IMR-90 (cell line): ENCODE results near the gene HNF1B. TPM values are rescaled to one million over a fixed set of nuclear protein-coding genes. Genes with fewer than 3 reads are reported as not detected.

Source experiments
- ATAC-seq: fragments of 200-7000 bp; cut with Tn5 transposase; 2 replicates; pipeline ENCODE4 v1.9.1; 2020; ENCODE audit warnings: low read depth, mild to moderate bottlenecking, moderate library complexity
- BruUV-seq: library from RNA; stranded (reverse); fragments of 400-500 nt; replicated peaks from 2 replicates; lab custom pipeline; 2021; lab: Mats Ljungman, UMichigan
- CTCF ChIA-PET: fragments of 300-600 bp; formaldehyde crosslinking; extraction: SDS; loops from one replicate; lab custom pipeline; 2021; ENCODE audit warnings: antibody characterized with exemption; lab: Yijun Ruan, JAX
- POLR2A ChIA-PET: fragments of 300-600 bp; sonication (Branson Sonifier 250); formaldehyde crosslinking; loops from one replicate; lab custom pipeline; 2022; ENCODE audit warnings: antibody characterized with exemption; ENCODE audit not compliant: unreplicated experiment; lab: Charles Lee
- DNase-seq: peaks from one replicate; pipeline ENCODE4 v3.0.0; 2013
- H2AFZ ChIP-seq: replicated peaks from 2 replicates; pipeline ENCODE3; 2013; ENCODE audit warnings: low read length, mild to moderate bottlenecking; ENCODE audit not compliant: poor library complexity
- H2AK5ac ChIP-seq: 2 replicates; pipeline ENCODE4 v1.6.1; 2013; ENCODE audit warnings: low read depth, low read length, inconsistent platforms
- H2AK9ac ChIP-seq: replicated peaks from 2 replicates; pipeline ENCODE3; 2013; ENCODE audit warnings: mild to moderate bottlenecking, low read depth, low read length, moderate library complexity; ENCODE audit not compliant: poor library complexity
- H2BK120ac ChIP-seq: 2 replicates; pipeline ENCODE4 v1.6.1; 2013; ENCODE audit warnings: low read depth, low read length, inconsistent platforms
- H2BK15ac ChIP-seq: 3 replicates; pipeline ENCODE4 v1.6.1; 2013; ENCODE audit warnings: low read depth, low read length, inconsistent platforms
- H2BK20ac ChIP-seq: 2 replicates; pipeline ENCODE4 v1.6.1; 2013; ENCODE audit warnings: low read depth, mild to moderate bottlenecking, inconsistent platforms, low read length, moderate library complexity
- H2BK5ac ChIP-seq: 2 replicates; pipeline ENCODE4 v1.6.1; 2013; ENCODE audit warnings: mild to moderate bottlenecking, low read depth, low read length, inconsistent platforms; ENCODE audit not compliant: poor library complexity, severe bottlenecking
- H3K14ac ChIP-seq: replicated peaks from 2 replicates; pipeline ENCODE4 v1.6.1; 2013; ENCODE audit warnings: low read depth, low read length, inconsistent platforms
- H3K18ac ChIP-seq: 2 replicates; pipeline ENCODE4 v1.6.1; 2013; ENCODE audit warnings: low read depth, low read length, control low read depth
- H3K23ac ChIP-seq: 2 replicates; pipeline ENCODE4 v1.6.1; 2013; ENCODE audit warnings: low read depth, low read length, inconsistent platforms
- H3K27ac ChIP-seq: 2 replicates; pipeline ENCODE4 v1.5.1; 2013; ENCODE audit warnings: mild to moderate bottlenecking, control low read depth, low read length; ENCODE audit not compliant: insufficient read depth
- H3K27me3 ChIP-seq: 2 replicates; pipeline ENCODE4 v1.6.1; 2013; ENCODE audit warnings: low read length; ENCODE audit not compliant: control insufficient read depth, insufficient read depth
- H3K36me3 ChIP-seq: 2 replicates; pipeline ENCODE4 v1.6.1; 2013; ENCODE audit warnings: low read length, mixed read lengths; ENCODE audit not compliant: control insufficient read depth, insufficient read depth
- H3K4ac ChIP-seq: 2 replicates; pipeline ENCODE4 v1.6.1; 2013; ENCODE audit warnings: low read depth, low read length, inconsistent platforms
- H3K4me1 ChIP-seq: 2 replicates; pipeline ENCODE4 v1.6.1; 2013; ENCODE audit warnings: low read length, mixed read lengths; ENCODE audit not compliant: control insufficient read depth, insufficient read depth
- H3K4me2 ChIP-seq: 2 replicates; pipeline ENCODE4 v1.6.1; 2013; ENCODE audit warnings: low read depth, mild to moderate bottlenecking, control low read depth, low read length, moderate library complexity
- H3K4me3 ChIP-seq: 2 replicates; pipeline ENCODE4 v1.5.1; 2013; ENCODE audit warnings: low read depth, mild to moderate bottlenecking, control low read depth, low read length, moderate library complexity; ENCODE audit not compliant: insufficient read depth
- H3K56ac ChIP-seq: 2 replicates; pipeline ENCODE4 v1.6.1; 2013; ENCODE audit warnings: low read length, inconsistent platforms; ENCODE audit not compliant: insufficient read depth; ENCODE audit errors: extremely low read depth
- H3K79me1 ChIP-seq, 2 experiments: 2 replicates each; pipeline ENCODE4 v1.6.1; 2013; ENCODE audit warnings: low read length in 2 of 2, inconsistent platforms in 1 of 2, low read depth in 1 of 2
- H3K9ac ChIP-seq: 2 replicates; pipeline ENCODE4 v1.6.1; 2013; ENCODE audit warnings: low read depth, low read length, control low read depth
- H3K9me1 ChIP-seq: 2 replicates; pipeline ENCODE4 v1.6.1; 2013; ENCODE audit warnings: low read length, inconsistent platforms; ENCODE audit not compliant: insufficient read depth
- H3K9me3 ChIP-seq: 2 replicates; pipeline ENCODE4 v1.6.1; 2013; ENCODE audit warnings: low read length; ENCODE audit not compliant: control insufficient read depth, insufficient read depth
- H4K20me1 ChIP-seq: 2 replicates; pipeline ENCODE4 v1.6.1; 2013; ENCODE audit warnings: low read length, inconsistent platforms; ENCODE audit not compliant: insufficient read depth
- H4K5ac ChIP-seq: 2 replicates; pipeline ENCODE4 v1.6.1; 2013; ENCODE audit warnings: mild to moderate bottlenecking, low read depth, low read length, control low read depth
- H4K8ac ChIP-seq, 2 experiments: 2 replicates each; pipeline ENCODE4 v1.6.1; 2013; ENCODE audit warnings: low read depth in 2 of 2, low read length in 2 of 2, control low read depth in 1 of 2, inconsistent platforms in 1 of 2
- H4K91ac ChIP-seq: 2 replicates; pipeline ENCODE4 v1.6.1; 2013; ENCODE audit warnings: low read depth, low read length, inconsistent platforms; ENCODE audit not compliant: insufficient read depth
- BHLHE40 ChIP-seq: fragments of 150-350 bp; IDR thresholded peaks from 2 replicates; pipeline ENCODE4 v1.6.1; 2016; ENCODE audit warnings: mild to moderate bottlenecking, low read depth, low read length
- CEBPB ChIP-seq: IDR thresholded peaks from 2 replicates; pipeline ENCODE4 v1.6.1; 2012; ENCODE audit warnings: low read depth, low read length, improper control_type of control experiment
- CHD1 ChIP-seq: IDR thresholded peaks from 2 replicates; pipeline ENCODE4 v1.6.1; 2012; ENCODE audit warnings: low read depth, low read length, improper control_type of control experiment
- FOS ChIP-seq: fragments of 150-350 bp; IDR thresholded peaks from 2 replicates; pipeline ENCODE4 v1.6.1; 2016; ENCODE audit warnings: low read depth, low read length
- MAFK ChIP-seq: IDR thresholded peaks from 2 replicates; pipeline ENCODE4 v1.6.1; 2012; ENCODE audit warnings: low read depth, low read length, improper control_type of control experiment
- MAZ ChIP-seq: IDR thresholded peaks from 2 replicates; pipeline ENCODE4 v1.6.1; 2012; ENCODE audit warnings: low read depth, mild to moderate bottlenecking, low read length, improper control_type of control experiment, moderate library complexity, borderline replicate concordance
- MXI1 ChIP-seq: IDR thresholded peaks from 2 replicates; pipeline ENCODE4 v1.6.1; 2012; ENCODE audit warnings: low read depth, mild to moderate bottlenecking, low read length, moderate library complexity, borderline replicate concordance
- NFE2L2 ChIP-seq: fragments of 150-350 bp; IDR thresholded peaks from 2 replicates; pipeline ENCODE4 v1.6.1; 2016; ENCODE audit warnings: low read depth, mild to moderate bottlenecking, low read length
- POLR2A ChIP-seq: IDR thresholded peaks from 2 replicates; pipeline ENCODE4 v1.6.1; 2012; ENCODE audit warnings: mild to moderate bottlenecking, low read depth, low read length
- RAD21 ChIP-seq: IDR thresholded peaks from 2 replicates; pipeline ENCODE4 v1.6.1; 2012; ENCODE audit warnings: low read length, improper control_type of control experiment
- RCOR1 ChIP-seq: IDR thresholded peaks from 2 replicates; pipeline ENCODE4 v1.6.1; 2012; ENCODE audit warnings: mild to moderate bottlenecking, low read length, improper control_type of control experiment; ENCODE audit not compliant: insufficient replicate concordance
- RFX5 ChIP-seq: IDR thresholded peaks from 2 replicates; pipeline ENCODE4 v1.8.0; 2012; ENCODE audit warnings: low read depth, mild to moderate bottlenecking, low read length, moderate library complexity
- SMC3 ChIP-seq: fragments of 150-350 bp; IDR thresholded peaks from 2 replicates; pipeline ENCODE4 v1.6.1; 2016; ENCODE audit warnings: low read depth, mild to moderate bottlenecking, antibody characterized with exemption, low read length, moderate library complexity
- WGBS, 2 experiments: methylation state at CpG; one replicate each; pipeline versions ENCODE4 v1.1.5 to v1.1.7; 2013; ENCODE audit warnings: missing lambda C conversion rate in 2 of 2; ENCODE audit not compliant: insufficient read length in 1 of 2; ENCODE audit errors: extremely low coverage in 2 of 2; 5-methylcytosine and 5-hydroxymethylcytosine counted together
- dilution Hi-C: fragments of 300-500 bp; cut with HindIII; formaldehyde crosslinking; loops from one replicate; pipeline ENCODE4 v1.14.3; 2018; ENCODE audit warnings: low sequenced_read_pairs; ENCODE audit not compliant: unreplicated experiment
- in situ Hi-C: fragments of 300-500 bp; cut with MboI; formaldehyde crosslinking; loops from 3 replicates; pipeline ENCODE4 v1.14.3; 2019; ENCODE audit warnings: low sequenced_read_pairs, inconsistent platforms, mixed read lengths
- intact Hi-C: fragments of 100-400 bp; cut with micrococcal nuclease; formaldehyde crosslinking; loops from 2 replicates; pipeline ENCODE4 v1.10.0; 2022
- polyA plus RNA-seq, 3 experiments: library from polyadenylated mRNA; depleted of rRNA; stranded (reverse); fragments of >200 nt; gene quantifications; 2 replicates each; pipeline ENCODE4 v1.2.3, GENCODE V29; 2012; ENCODE audit warnings: low replicate concordance in 1 of 3
- total RNA-seq: library from RNA; depleted of rRNA; stranded (reverse); fragments of >200 nt; gene quantifications from 2 replicates; pipeline ENCODE4 v1.2.3, GENCODE V29; 2012
- TF ChIP-seq, protein P1 (sequence below): fragments of 150-350 bp; IDR thresholded peaks from 2 replicates; pipeline ENCODE4 v1.6.1; 2017; ENCODE audit warnings: mild to moderate bottlenecking, antibody characterized with exemption, low read length, low read depth
- TF ChIP-seq, protein P2 (sequence below): fragments of 150-350 bp; IDR thresholded peaks from 2 replicates; pipeline ENCODE4 v1.6.1; 2016; ENCODE audit warnings: low read depth, mild to moderate bottlenecking, low read length, moderate library complexity, borderline replicate concordance
- TF ChIP-seq, protein P3 (sequence below): conservative IDR thresholded peaks from 2 replicates; pipeline ENCODE4 v1.5.1; 2012; ENCODE audit warnings: mild to moderate bottlenecking, low read depth, low read length, improper control_type of control experiment

Gene HNF1B
- total and polyA plus RNA-seq, 2 of the 4 experiments (the other 2 are of a cell fraction) = not detected

DNA sequence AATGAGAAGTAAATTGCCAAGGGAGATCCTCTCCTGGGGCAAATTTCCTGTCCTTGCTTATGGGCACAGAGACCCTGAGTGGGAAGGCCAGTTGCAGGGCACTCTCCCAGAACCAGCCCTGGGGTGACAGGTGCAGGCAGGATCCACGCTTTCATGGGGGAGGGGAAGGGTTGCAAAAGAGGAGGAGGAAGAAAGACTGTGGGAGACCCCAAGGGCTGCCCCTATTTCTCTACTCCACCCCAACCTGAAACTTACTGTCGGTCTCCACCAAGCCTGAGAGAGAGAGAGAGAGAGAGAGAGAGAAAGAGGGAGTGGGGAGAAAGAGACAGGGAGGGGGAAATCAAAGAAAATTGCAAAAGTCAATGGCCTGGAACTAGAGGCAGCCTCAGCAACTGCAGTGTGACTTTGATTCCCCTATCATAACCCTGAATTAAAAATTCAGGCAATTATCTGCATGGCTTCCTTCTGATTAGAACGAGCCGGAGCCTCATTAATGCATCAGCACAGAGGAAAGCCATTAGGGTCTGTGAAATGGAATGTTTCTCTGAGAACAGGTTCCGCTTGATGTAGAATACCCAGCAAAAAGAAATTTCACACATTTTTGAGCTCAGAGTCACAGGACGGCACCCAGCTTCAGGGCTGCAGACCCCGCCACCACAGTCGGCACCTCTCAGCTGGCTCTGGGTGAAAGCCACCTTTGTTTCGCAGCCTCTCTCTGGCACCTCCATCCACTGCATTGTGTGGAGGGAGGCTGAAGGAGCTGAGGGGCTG is 45.1 kb upstream of the HNF1B start:
- Histone ChIP-seq H3K9me3 (no peaks in the 10 kb centered on the region), H4K20me1 (no peaks in the 10 kb centered on the region), H3K79me1 (no peaks in the 10 kb centered on the region), H3K4me3 (no peak overlapping the region), H3K36me3 (no peaks in the 10 kb centered on the region), H2BK20ac (no peak overlapping the region), H2BK15ac (no peak overlapping the region), H2AK5ac (no peak overlapping the region), H3K56ac (no peak overlapping the region), H3K9me1 (peaks cover 4% of the 10 kb centered on the region; the same call in 1 of the 2 replicates), H4K91ac (no peak overlapping the region), H2AFZ (no peak overlapping the region), H3K23ac (no peak overlapping the region), H3K18ac (no peak overlapping the region), H3K9ac (no peak overlapping the region), H2AK9ac (no peak overlapping the region), H3K27ac (no peak overlapping the region), H4K8ac (no peak overlapping the region), H2BK120ac (no peak overlapping the region), H2BK5ac (no peak overlapping the region), H3K4ac (no peak overlapping the region), H3K27me3 (no peaks in the 10 kb centered on the region), H4K5ac (no peak overlapping the region), H3K4me2 (no peak overlapping the region), H3K14ac (no peak overlapping the region), H3K4me1 (peaks cover 17% of the 10 kb centered on the region)
- TF ChIP-seq, protein P1, sequence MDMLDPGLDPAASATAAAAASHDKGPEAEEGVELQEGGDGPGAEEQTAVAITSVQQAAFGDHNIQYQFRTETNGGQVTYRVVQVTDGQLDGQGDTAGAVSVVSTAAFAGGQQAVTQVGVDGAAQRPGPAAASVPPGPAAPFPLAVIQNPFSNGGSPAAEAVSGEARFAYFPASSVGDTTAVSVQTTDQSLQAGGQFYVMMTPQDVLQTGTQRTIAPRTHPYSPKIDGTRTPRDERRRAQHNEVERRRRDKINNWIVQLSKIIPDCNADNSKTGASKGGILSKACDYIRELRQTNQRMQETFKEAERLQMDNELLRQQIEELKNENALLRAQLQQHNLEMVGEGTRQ = no peak
- TF ChIP-seq RCOR1 (no peak), NFE2L2 (no peak), SMC3 (no peak), MXI1 (no peak), FOS (no peak), RAD21 (no peak), MAFK (no peak), POLR2A (no peak), RFX5 (no peak), CHD1 (no peak), CEBPB (no peak), BHLHE40 (no peak), MAZ (no peak)
- TF ChIP-seq, protein P2, sequence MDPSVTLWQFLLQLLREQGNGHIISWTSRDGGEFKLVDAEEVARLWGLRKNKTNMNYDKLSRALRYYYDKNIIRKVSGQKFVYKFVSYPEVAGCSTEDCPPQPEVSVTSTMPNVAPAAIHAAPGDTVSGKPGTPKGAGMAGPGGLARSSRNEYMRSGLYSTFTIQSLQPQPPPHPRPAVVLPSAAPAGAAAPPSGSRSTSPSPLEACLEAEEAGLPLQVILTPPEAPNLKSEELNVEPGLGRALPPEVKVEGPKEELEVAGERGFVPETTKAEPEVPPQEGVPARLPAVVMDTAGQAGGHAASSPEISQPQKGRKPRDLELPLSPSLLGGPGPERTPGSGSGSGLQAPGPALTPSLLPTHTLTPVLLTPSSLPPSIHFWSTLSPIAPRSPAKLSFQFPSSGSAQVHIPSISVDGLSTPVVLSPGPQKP = no peak
- TF ChIP-seq, protein P3, sequence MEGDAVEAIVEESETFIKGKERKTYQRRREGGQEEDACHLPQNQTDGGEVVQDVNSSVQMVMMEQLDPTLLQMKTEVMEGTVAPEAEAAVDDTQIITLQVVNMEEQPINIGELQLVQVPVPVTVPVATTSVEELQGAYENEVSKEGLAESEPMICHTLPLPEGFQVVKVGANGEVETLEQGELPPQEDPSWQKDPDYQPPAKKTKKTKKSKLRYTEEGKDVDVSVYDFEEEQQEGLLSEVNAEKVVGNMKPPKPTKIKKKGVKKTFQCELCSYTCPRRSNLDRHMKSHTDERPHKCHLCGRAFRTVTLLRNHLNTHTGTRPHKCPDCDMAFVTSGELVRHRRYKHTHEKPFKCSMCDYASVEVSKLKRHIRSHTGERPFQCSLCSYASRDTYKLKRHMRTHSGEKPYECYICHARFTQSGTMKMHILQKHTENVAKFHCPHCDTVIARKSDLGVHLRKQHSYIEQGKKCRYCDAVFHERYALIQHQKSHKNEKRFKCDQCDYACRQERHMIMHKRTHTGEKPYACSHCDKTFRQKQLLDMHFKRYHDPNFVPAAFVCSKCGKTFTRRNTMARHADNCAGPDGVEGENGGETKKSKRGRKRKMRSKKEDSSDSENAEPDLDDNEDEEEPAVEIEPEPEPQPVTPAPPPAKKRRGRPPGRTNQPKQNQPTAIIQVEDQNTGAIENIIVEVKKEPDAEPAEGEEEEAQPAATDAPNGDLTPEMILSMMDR = no peak
- DNase-seq = no peak
- intact Hi-C loops (loop anchor here (10.0 kb wide), 1 partner anchor 75 kb away; no protein-coding TSS in a partner anchor), dilution Hi-C loops (no loop called here), in situ Hi-C loops (no loop called here)
- POLR2A ChIA-PET = no interaction called here
- no TSS peak for BruUV-seq
- WGBS, 2 experiments = no CpG with 5 or more reads among the region's 9 CpGs
- CTCF ChIA-PET = no interaction called here
- no peak for ATAC-seq
